HFF-Myc (cell line): ENCODE data around the gene SEMA3F.

Experiments
- DNase-seq: peaks from one replicate; pipeline ENCODE4 v3.0.0-alpha.2; 2011; ENCODE audit warnings: low read depth; ENCODE audit errors: extremely low read depth
- H3K4me3 ChIP-seq: replicated peaks from 2 replicates; pipeline ENCODE4 v1.5.1; 2011; ENCODE audit warnings: low read depth, mild to moderate bottlenecking, control low read depth, low read length
- CTCF ChIP-seq: IDR thresholded peaks from 2 replicates; pipeline ENCODE4 v1.5.1; 2012; ENCODE audit warnings: mild to moderate bottlenecking, low read depth, low read length, control low read depth; ENCODE audit errors: missing control alignments

Gene SEMA3F

GRCh38 chr3:50201573-50202315 is 46.6 kb downstream of the SEMA3F start:
- TF ChIP-seq CTCF: no peak
- H3K4me3 ChIP-seq: no peak overlapping the region
- no peak for DNase-seq

- TF ChIP-seq CTCF: no peak
- no peak overlapping the region for H3K4me3 ChIP-seq
- no peak for DNase-seq
These were observed 47.4 kb downstream of the SEMA3F start for GRCh38 chr3:50202353-50203112.

DNA sequence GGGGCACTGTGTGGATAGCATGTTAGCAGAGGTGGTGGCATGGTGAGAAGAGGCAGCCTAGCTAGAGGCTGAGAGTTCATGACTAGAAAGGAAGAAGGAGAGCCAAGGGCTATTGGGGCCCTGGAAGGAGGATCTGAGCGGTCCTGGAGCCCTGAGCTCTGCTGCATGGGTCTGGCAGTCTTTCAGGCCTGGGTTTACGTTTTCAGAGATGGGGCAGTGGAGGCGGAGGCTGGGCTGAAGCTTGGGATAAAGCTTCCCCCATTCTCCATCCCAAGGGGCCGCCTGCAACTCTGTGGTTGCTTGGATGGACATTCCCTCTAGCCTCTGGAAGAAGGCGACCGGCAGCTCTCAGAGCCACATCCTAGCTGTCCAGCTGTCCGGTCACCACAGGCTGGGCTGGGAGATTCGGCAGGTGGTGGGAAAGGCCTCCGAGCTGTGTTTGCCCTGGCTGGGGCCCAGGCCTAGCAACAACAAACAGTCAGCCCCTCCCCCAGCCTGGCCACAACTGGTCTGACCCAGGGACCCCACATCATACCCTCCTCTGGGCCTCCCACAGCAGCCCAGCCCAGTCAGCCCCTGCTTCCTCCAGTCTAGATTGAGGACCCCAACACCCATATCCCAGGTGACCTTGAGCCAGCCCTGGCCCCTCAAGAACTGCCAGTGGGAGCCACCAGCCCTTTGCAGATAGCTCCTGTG is 48.1 kb downstream of the SEMA3F start:
- TF ChIP-seq CTCF: no peak
- DNase-seq: no peak

GRCh38 chr3:50203809-50204803 is 49.0 kb downstream of the SEMA3F start:
- H3K4me3 ChIP-seq: no peak overlapping the region
- no peak for TF ChIP-seq CTCF
- no peak for DNase-seq

More for the DNA sequence above, 48.1 kb downstream of the SEMA3F start:
- H3K4me3 ChIP-seq: no peak overlapping the region

DNA sequence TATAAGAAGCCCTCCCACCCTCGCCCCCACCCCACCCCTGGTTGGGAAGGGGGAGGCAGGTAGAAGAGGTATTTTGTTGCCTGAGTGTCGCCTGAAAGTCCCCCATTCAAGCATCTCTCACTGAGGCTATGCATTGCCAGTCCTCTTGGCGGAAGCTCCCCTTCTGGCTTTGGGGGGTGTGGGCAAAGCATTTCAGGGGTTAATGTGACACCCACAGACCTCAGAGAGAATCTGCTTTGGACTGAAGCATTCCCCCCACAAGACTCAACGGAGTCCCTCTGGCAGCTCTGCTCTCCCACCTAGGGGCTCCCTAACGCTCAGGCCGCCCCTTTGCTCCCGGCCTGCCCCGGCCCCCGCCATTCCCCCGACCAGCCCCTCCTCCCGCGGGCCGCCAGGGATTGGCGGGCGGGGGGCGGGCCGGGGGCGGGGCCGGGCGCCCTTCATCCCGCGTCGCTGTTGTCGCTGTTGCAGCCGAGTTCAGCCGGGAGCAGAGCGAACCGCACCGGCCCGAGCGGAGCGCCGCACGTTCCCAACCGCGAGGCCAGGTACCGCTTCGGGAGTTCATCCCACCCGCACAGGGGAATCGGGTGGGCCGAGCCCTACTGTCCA is 49.8 kb downstream of the SEMA3F start, which contains the start of gene SLC38A3:
SLC38A3 (plus strand) TSS at position 468 of the 609 bp plus-strand sequence. CDS start 8,929 bp downstream, outside the sequence.
- TF ChIP-seq CTCF: no peak
- H3K4me3 ChIP-seq: peak within 1 kb of the TSS; percentile 21
- DNase-seq: no peak
